ENCODE data around the gene MYOM1.

GRCh38 chr18:3074087-3074486 lies 145.7 kb downstream of the MYOM1 start:
- TF ChIP-seq CTCF (IDR thresholded peaks at IDR 0.05; ENCODE audit: low read length) (no peak), EZH2 (optimal IDR thresholded peaks at IDR 0.05; ENCODE audit: low read depth, low read length) (no peak), EZH2phosphoT487 (IDR thresholded peaks at IDR 0.05; ENCODE audit: low read length) (no peak)

Data from MM.1S (cell line).